Measurements from ENCODE around the gene POLR1F.

Gene POLR1F

GRCh38 chr7:19707240-19707639 lies 1.6 kb downstream of the POLR1F start:
- H3K4me3 ChIP-seq (ENCODE audit: low read depth, low read length) = no peak overlapping the region
- H3K36me3 ChIP-seq = peaks cover 8% of the 10 kb centered on the region
- no peak for TF ChIP-seq CTCF (IDR thresholded peaks at IDR 0.05; ENCODE audit: low read depth, low read length)
- no peaks in the 10 kb centered on the region for H3K27me3 ChIP-seq (ENCODE audit: insufficient read depth, low read depth, severe bottlenecking)
- DNase-seq = no peak
- no peak overlapping the region for H3K27ac ChIP-seq
- H3K9me3 ChIP-seq (ENCODE audit: severe bottlenecking) = no peaks in the 10 kb centered on the region

GRCh38 chr7:19705663-19706062 lies 3.2 kb downstream of the POLR1F start:
- DNase-seq = no peak
- TF ChIP-seq CTCF (IDR thresholded peaks at IDR 0.05; ENCODE audit: low read depth, low read length) = no peak
- no peak overlapping the region for H3K4me3 ChIP-seq (ENCODE audit: low read depth, low read length)

GRCh38 chr7:19701471-19701870 lies 7.4 kb downstream of the POLR1F start:
- peaks cover 8% of the 10 kb centered on the region for H3K36me3 ChIP-seq
- H3K27me3 ChIP-seq (ENCODE audit: insufficient read depth, low read depth, severe bottlenecking) = no peaks in the 10 kb centered on the region
- TF ChIP-seq CTCF (IDR thresholded peaks at IDR 0.05; ENCODE audit: low read depth, low read length) = no peak
- no peaks in the 10 kb centered on the region for H3K9me3 ChIP-seq (ENCODE audit: severe bottlenecking)
- H3K4me3 ChIP-seq (ENCODE audit: low read depth, low read length) = no peak overlapping the region
- no peak overlapping the region for H3K27ac ChIP-seq
- DNase-seq = no peak

More at GRCh38 chr7:19705663-19706062, 3.2 kb downstream of the POLR1F start:
- Histone ChIP-seq H3K27ac (no peak overlapping the region), H3K9me3 (ENCODE audit: severe bottlenecking) (no peaks in the 10 kb centered on the region), H3K27me3 (ENCODE audit: insufficient read depth, low read depth, severe bottlenecking) (no peaks in the 10 kb centered on the region), H3K36me3 (peaks cover 8% of the 10 kb centered on the region)

GRCh38 chr7:19700936-19701335 lies 7.9 kb downstream of the POLR1F start:
- Histone ChIP-seq H3K9me3 (ENCODE audit: severe bottlenecking) (no peaks in the 10 kb centered on the region), H3K36me3 (peaks cover 8% of the 10 kb centered on the region), H3K27ac (no peak overlapping the region), H3K4me3 (ENCODE audit: low read depth, low read length) (no peak overlapping the region), H3K27me3 (ENCODE audit: insufficient read depth, low read depth, severe bottlenecking) (no peaks in the 10 kb centered on the region)
- DNase-seq = no peak
- no peak for TF ChIP-seq CTCF (IDR thresholded peaks at IDR 0.05; ENCODE audit: low read depth, low read length)

- Histone ChIP-seq H3K4me3 (ENCODE audit: low read depth, low read length) (no peak overlapping the region), H3K27ac (no peak overlapping the region), H3K27me3 (ENCODE audit: insufficient read depth, low read depth, severe bottlenecking) (no peaks in the 10 kb centered on the region), H3K36me3 (peaks cover 4% of the 10 kb centered on the region), H3K9me3 (ENCODE audit: severe bottlenecking) (no peaks in the 10 kb centered on the region)
- no peak for TF ChIP-seq CTCF (IDR thresholded peaks at IDR 0.05; ENCODE audit: low read depth, low read length)
- DNase-seq = no peak
Measured at GRCh38 chr7:19698331-19698730, 10.5 kb downstream of the POLR1F start.

- H3K9me3 ChIP-seq (ENCODE audit: severe bottlenecking) = no peaks in the 10 kb centered on the region
- TF ChIP-seq CTCF (IDR thresholded peaks at IDR 0.05; ENCODE audit: low read depth, low read length) = no peak
- no peaks in the 10 kb centered on the region for H3K27me3 ChIP-seq (ENCODE audit: insufficient read depth, low read depth, severe bottlenecking)
- no peak overlapping the region for H3K4me3 ChIP-seq (ENCODE audit: low read depth, low read length)
- H3K36me3 ChIP-seq = no peaks in the 10 kb centered on the region; the same call in 1 of the 2 replicates
- no peak overlapping the region for H3K27ac ChIP-seq
- no peak for DNase-seq
Measured at GRCh38 chr7:19696926-19697325, 11.9 kb downstream of the POLR1F start.

Measured in WERI-Rb-1 (cell line).